Epithelial cell of alveolus of lung (primary cell): ENCODE data around the gene TNC. TPM values are rescaled to one million over a fixed set of nuclear protein-coding genes. Genes with fewer than 3 reads are reported as not detected.

Experiments
- total RNA-seq: library from RNA; depleted of rRNA; stranded (reverse); fragments of >200 nt; gene quantifications from 2 replicates; pipeline ENCODE4 v1.2.1, GENCODE V29; 2015

TNC gene
- total RNA-seq, result 46.0 and 268 TPM in 2 replicates

GRCh38 chr9:115117999-115118878, at the start of gene TNC:
TNC (minus strand) TSS chr9:115118157; CDS start chr9:115091018, 27,139 bp downstream.

Other genes with a start within 250 kb of the TNC start
- not detected in 2 replicates for gene TNFSF8, start 187.6 kb downstream of the TNC start, total RNA-seq